NCI-H187 treated with DMSO at 0.1 percent for 48 hours (cell line): ENCODE measurements around the gene CEACAM21.
"Not testable (repeated sequence)": the region's sequence is repeated elsewhere in the genome, so short reads cannot be mapped to it uniquely, and the experiment has no call there.

ENCODE experiments used
- DNase-seq: peaks from one replicate; lab custom pipeline; 2025; lab: John Stamatoyannopoulos, UW

CEACAM21 gene

DNA sequence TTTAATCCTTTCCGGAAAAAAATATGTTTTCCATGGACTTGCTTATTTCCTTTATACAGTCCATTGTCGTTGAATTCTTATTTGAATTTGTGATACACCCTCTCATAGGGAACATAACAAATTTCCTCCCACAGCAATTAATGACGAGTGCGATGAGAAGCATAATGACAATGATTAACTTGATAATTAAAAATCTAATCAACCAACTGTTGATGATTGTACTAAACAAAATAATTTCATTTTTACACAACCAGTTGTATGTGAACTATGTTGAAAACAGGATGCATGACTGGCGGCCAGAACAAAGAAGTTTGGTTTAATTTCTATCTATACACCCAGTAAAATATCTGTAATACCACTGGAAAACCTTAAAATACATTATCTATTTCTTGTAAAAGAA, 26.1 kb upstream of the CEACAM21 start:
- no peak for DNase-seq

- no peak for DNase-seq
Measured at GRCh38 chr19:41551212-41551610, 24.8 kb upstream of the CEACAM21 start.

GRCh38 chr19:41551711-41552110, 24.3 kb upstream of the CEACAM21 start:
- no peak for DNase-seq

GRCh38 chr19:41552558-41552957, 23.4 kb upstream of the CEACAM21 start:
- DNase-seq: no peak

GRCh38 chr19:41553804-41554203, 22.2 kb upstream of the CEACAM21 start:
- DNase-seq: no peak

DNA sequence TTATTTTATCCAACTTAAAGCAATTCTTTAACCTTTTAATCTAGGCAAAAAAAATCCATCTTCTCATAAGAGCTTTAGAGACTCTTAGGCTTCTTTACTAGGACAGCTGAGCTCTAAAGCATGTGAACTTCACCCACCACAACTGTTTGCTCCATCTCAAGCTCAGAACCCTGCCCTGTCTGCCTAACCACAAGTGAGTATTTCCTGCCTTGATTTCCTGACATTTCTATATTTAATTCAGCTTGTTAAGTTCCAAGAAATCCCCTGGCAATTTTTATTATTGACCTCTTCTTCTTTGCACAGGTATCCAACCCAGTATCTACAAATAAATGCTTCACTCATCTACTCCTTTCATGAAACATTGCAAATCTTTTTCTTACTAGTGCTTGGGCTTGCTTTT, 21.1 kb upstream of the CEACAM21 start:
- DNase-seq: no peak

GRCh38 chr19:41555748-41556147, 20.2 kb upstream of the CEACAM21 start:
- DNase-seq: no peak

DNA sequence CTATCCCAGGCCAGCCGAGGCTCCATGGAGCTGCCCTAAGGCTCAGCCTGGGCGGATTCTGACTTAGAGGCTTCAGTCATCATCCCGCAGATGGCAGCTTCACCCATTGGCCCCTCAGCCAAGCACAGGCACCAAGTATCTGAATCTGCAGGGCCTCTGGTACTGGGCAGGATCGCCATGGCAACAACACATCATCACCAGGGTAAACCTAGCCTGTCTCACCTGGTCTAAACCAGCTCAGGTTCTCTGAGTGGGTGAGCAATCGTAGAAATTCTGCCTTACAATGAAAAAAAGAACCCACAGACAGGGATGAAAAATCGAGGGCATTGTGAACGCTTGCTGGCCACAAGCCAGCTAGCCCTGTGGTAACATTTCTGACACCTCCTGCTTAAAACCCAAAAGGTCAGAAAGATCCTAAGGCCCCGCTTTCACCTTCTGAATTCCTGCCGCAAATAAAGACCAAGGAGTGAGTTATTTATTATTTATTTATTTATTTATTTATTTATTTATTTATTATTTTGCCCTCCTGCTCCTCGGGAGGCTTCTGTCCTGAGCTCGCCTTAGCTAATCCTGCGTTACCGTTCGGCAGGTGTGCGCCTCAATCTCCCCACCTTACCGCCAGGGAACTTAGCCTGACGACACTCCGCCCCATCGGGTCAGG, 12.0 kb upstream of the CEACAM21 start:
- DNase-seq: no peak

- DNase-seq: no peak
Measured at GRCh38 chr19:41564515-41565378, 11.2 kb upstream of the CEACAM21 start.

DNA sequence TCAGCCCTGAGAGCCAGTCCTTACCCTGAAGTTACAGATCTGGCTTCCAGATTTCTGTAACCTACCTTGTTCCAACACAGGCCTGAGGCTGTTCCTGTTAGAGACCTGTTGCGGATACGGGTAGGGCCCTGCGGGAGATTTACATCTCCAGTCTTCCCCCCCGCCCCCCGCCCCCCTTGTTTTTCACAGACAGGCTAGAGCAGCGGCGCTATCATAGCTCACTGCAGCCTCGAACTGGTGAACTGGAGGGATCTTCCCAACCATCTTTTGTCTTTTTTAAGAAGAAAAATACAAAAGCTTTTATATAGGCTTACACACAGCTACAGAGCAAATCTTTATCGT, 10.6 kb upstream of the CEACAM21 start:
- DNase-seq: no peak

DNA sequence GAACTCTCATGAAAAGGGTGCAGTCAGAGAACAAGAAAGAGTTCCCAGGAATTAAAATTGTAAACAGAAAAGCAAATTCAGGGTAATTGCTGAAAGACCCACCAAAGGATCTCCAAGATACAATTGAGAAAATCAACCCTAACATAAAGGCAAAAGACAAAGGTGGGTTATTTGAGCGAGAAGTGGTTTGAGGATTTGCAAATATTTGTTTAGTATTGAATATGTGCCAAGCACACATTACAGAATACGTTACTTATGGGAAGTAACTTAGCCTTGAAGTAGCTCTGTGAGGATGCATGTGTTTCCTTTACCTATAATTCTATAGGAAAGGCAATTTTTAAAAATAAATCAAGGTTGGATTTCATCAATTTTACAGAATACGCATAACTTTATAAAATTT, 10.0 kb upstream of the CEACAM21 start:
- DNase-seq: no peak

- no peak for DNase-seq
Measured at GRCh38 chr19:41569481-41570150, 6.3 kb upstream of the CEACAM21 start.

DNA sequence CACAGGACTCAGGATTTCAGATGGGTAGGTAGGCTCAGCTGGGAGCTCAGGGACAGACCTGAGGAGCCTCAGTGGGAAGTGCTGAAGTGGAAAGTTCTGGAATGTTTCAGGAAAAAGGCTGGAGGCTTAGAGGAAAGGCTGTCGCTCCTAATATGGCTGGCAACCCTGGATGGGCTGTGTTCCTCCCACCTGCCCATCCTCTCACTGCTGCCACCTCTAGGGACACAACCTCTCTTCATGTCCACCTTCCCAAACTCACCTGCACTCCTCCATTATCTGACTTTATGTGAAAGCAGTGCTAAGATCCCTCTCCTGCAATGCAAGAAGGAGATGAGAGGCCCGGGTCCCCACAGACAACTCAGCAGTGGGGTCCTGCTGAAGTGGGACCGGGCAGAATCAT, 5.8 kb upstream of the CEACAM21 start:
- no peak for DNase-seq

DNA sequence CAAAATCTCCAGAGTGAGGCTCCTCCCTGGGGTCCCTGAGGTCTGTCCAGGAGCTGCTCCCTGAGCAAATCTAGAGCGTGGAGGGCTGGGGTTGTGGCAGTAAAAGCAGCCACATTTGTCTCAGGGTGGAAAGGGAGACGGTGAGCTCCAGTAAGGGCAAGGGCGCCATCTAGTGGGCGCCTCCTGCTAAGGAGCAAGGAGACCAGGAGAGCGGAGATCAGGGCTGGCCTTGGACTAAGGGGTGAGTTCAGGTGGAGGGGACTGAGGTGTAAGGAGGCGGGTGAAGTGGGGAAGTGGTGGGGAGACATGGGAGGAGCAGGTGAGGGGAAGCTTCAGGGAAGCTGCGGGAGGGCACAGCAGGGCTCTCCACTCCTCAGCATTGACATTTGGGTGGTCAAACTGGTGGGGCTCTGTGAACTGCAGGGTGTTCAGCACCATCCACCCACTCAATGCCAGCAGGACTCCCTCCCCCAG, 5.3 kb upstream of the CEACAM21 start:
- peak; percentile 46 for DNase-seq

GRCh38 chr19:41577144-41577830, 1.3 kb downstream of the CEACAM21 start:
- no peak for DNase-seq

- DNase-seq: no peak
Measured at GRCh38 chr19:41577833-41578232, 1.9 kb downstream of the CEACAM21 start.

- no peak for DNase-seq
Measured at GRCh38 chr19:41578886-41579285, 2.9 kb downstream of the CEACAM21 start.

GRCh38 chr19:41581068-41581467, 5.1 kb downstream of the CEACAM21 start:
- not testable (repeated sequence) for DNase-seq

GRCh38 chr19:41582577-41583182, 6.7 kb downstream of the CEACAM21 start:
- not testable (repeated sequence) for DNase-seq

DNA sequence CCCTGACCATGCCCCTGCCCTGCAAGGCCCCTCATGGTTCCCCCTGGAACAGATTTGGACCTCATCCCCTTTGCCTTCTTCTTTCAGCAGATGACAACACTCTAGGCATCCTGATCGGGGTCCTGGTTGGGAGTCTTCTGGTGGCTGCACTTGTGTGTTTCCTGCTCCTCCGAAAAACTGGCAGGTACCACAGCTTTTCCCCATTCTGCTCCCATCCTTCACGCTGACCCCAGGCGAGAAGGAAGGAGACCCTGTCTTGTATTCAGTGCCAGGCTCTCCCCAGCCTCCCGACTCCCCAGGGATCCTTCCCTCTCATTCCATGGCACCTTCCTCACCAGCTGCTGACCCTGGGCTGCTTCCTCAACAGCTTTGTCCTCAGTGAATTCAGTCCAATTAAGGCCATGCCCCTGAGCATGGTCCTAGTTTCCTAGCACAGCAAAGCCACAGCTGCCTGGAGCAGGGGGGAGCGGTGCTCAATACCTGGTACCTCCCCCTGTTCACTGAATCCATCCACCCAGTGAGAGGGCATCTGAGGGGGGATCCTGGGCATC, 8.4 kb downstream of the CEACAM21 start:
- DNase-seq: no peak

- DNase-seq: no peak
Measured at GRCh38 chr19:41584931-41585330, 9.0 kb downstream of the CEACAM21 start.

DNA sequence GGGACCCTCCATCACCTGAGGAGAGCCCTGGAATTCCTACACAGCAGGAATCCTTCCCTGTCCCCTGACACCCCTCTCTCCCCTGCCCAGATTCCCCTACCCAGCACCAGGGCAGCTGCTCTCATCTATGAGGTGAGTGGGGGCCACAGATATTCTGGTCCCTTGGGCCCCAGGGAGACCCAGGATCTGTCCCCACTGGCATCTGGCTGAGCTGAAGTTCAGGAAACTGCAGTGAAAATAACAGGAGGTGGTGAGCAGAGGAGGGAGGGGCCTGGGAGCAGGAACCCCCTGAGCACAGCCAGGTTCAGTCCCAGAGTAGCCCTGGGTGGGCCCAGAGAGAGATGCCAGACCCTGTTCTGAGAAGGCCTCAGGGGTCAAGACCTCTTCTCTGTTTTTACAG, 10.1 kb downstream of the CEACAM21 start:
- no peak for DNase-seq
